ENCODE results near the gene GID8.

GID8 gene

DNA sequence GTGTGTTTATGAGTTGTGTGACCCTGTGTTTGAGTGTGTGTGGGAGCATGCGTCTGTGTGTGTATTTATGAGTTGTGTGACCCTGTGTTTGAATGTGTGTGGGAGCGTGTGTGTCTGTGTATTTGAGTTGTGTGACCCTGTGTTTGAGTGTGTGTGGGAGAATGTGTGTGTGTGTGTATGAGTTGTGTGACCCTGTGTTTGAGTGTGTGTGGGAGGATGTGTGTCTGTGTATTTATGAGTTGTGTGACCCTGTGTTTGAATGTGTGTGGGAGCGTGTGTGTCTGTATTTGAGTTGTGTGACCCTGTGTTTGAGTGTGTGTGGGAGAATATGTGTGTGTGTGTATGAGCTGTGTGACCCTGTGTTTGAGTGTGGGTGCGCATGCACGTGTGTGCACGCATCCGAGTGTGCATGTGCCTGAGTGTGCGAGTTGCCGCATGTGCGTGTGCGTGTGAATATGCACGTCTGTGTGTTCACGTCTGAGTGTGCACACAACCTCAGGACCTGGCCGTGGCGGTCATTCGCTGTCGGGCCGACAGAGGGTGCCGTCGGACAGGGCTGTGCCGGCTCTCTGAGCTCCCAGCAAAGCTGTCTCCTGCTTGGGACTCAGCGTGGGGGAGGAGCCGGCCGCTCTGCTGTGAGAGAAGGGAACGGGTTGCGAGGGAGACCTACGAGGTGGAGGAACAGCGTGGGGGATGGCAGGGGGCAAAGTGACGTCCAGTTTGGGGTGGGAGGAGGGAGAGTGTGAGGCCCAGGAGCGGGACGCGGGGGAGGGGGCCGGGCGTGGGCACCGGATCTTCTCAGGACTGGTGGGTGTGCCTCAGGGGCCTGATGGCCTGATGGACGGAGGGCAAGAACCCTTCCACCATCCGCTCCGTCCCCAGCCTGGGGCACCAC lies 34.2 kb downstream of the GID8 start:
- DNase-seq = peak; percentile 89

DNA sequence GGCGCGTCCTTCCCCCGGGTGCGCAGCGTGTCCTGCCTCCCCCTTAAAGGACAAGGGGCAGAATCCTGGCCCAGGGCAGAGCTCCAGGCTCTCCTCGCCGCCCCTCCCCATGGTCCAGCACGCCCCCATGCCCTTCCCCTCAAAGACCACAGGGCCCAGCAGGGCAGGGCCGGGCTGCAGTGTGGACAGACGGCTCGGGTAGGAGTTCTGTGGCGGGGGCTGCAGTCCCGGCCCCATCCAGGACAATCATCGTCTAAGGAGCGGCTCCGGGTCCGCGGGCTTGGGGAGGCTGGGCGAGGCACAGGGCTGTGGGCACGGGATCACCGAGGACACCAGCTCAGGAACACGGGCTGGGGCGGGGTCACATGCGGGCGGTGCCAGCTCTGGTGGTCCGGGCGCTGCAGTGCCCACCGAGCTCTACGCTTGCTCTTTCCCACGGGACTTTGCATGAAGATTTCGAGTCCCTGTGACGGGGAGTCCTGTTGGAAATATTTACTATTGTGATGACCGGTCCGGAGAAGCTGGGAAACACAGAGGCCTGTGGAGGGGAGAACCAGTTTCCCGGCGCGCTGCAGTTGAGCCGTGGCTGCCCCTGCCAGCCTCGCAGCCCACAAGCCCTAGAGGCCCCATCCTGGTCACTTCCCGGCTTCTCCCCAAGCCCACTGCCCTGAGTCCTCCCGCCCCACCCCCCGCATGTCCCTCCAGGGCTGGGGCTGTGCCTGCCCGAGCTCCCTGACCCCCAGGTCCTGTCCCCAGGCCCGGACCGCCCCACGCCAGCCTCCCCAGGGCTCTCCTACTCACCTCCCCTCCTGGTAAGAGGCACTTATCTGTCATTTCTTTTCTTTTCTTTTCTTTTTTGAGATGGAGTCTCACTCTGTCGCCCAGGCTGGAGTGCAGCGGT lies 35.1 kb downstream of the GID8 start:
- no peak for DNase-seq

GRCh38 chr20:62975251-62975760 lies 37.4 kb downstream of the GID8 start:
- no peak for DNase-seq

GRCh38 chr20:62975812-62976508 lies 38.0 kb downstream of the GID8 start:
- DNase-seq = no peak

GRCh38 chr20:62976886-62977285 lies 38.9 kb downstream of the GID8 start:
- no peak for DNase-seq

DNA sequence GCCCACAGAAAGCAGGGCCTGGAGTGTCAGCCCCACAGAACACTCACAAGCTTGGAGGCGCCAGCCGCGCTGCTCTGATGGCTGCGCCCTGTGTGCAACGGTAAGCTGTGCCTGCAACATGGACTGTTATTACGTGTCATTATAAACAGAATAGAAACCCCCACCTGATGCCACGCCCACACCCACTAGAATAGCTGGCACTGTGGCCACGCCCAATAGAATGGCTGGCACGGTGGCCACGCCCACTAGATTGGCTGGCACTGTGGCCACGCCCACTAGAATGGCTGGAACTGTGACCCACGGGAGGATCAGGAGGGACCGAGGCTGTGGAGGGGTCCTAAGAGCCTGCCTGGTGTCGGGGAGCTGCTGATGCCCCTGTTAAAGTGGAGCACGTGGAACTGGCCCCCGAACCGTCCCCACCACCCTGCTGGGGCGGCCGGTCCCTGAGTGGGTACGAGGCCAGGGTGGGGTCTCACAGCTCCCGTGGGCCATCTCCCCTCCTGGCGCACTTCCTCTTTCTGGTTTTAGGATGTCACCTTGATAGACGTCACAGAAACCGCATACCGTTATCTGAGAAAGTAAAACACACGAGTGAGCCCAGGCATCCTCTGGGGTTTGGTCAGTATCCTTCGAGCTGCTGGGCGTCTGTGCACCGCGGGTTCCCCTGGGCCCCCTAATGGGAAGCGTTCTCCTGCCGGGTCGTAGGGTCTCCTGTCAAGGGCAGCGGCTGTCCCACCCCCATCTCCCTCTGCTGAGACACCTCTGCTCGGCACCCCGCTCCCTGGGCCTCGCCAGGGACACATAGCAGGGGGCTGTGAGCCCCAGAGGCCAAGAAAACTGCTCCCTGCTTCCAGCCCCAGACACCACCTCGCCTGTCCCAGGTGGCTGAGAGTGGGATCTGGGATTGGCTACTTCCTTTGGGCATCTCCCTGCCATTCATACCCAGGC lies 39.9 kb downstream of the GID8 start:
- DNase-seq = no peak

- DNase-seq = no peak
Observed at GRCh38 chr20:62978561-62978943, 40.6 kb downstream of the GID8 start.

DNA sequence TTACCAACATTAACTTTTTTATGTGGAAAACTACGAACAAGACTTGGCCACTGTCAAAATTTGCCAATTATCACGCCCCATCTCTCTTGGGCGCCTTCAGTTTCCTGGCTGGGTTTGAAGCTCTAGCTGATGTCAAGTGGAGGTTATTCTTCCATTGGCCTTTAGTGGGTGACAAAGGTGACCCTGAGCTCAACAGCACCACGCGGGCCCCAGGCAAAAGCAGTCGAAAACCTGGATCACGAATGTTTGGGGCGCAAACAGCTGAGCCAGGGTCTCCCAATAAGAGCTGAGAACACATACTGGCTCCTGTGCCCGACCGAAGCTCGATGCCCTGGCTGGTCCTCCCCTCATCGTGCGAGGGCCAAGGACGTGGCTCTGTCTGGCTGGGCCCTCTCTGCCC lies 41.4 kb downstream of the GID8 start:
- no peak for DNase-seq

GRCh38 chr20:62979876-62980373 lies 42.0 kb downstream of the GID8 start:
- DNase-seq = no peak

- no peak for DNase-seq
Observed at GRCh38 chr20:62980380-62980960, 42.5 kb downstream of the GID8 start.

GRCh38 chr20:62980970-62981369 lies 43.0 kb downstream of the GID8 start:
- DNase-seq = no peak

- DNase-seq = no peak
Observed at GRCh38 chr20:62982124-62983075, 44.5 kb downstream of the GID8 start.

GRCh38 chr20:62983210-62983609 lies 45.3 kb downstream of the GID8 start:
- no peak for DNase-seq

DNA sequence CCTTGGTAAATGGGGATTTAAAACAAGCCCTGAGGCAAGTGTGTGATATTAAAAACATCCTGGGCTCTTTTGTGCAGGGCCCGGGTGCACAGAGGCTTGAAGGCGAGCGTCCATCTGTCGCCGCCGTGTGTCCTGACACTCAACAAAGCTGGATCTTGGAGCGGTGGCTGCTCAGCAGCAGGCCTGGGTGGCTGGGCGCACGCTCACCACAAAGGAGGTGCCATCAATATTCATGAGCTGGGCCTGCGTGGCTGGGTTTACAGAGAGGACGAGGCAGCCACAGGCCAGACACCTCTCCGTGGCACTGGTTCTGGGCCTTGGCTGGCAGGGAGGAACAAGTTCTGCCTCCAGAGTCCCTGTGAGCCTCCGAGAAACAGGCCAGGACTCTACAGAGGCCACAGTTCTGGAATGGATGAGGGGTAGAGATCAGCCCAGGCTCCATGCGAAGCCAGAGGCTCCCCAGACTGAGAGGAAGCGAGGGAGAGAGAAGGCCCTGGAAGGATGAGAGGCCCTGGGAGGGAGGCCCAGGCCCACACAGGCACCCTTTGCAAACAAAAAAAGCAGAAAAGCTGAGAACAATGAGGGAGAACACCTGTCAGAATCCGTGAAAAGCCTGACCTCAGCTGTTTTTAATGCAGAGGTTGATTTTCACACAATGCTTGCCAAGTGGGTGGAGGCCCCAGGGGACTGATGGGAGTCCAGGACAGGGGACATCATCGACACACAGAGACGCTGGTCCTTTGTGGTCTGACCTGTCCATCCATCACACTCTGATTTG lies 46.9 kb downstream of the GID8 start:
- no peak for DNase-seq

GRCh38 chr20:62985444-62985778 lies 47.5 kb downstream of the GID8 start:
- DNase-seq = no peak

- DNase-seq = no peak
Observed at GRCh38 chr20:62986257-62986800, 48.4 kb downstream of the GID8 start.

DNA sequence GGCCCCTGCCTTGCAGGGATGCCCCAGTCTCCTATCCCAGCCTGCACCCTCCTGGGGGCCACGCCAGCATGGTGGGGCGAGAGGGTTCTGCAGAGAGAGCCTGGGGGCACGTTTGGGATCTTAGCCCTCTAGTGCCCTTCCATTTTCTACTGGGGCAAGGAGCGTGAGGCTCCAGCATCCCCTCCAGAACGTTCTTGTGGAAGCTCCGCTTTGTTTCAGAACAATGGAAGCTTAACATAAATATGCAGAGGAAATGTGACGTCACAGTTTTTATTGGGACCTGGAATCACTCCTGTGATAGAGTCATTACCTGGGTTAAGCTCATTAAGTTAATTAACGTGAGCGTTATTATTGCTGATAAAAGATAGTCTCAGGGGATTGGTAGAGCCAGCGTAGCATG lies 49.2 kb downstream of the GID8 start:
- DNase-seq = no peak

DNA sequence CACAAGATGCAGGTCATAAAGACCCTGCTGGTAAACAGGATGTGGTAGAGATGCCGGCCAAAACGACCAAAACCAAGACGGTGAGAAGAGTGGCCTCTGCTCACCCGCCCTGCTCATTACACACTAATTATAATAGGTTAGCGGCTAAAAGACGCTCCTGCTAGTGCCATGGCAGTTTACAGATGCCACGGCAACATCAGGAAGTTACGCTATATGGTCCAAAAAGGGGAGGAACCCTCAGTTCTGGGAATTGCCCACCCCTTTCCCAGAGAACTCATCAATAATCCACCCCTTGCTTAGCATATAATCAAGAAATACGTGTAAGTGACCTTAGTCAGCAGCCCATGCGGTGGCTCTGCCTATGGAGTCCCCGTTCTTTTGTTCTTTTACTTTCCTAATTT lies 51.3 kb downstream of the GID8 start:
- DNase-seq = no peak

DNA sequence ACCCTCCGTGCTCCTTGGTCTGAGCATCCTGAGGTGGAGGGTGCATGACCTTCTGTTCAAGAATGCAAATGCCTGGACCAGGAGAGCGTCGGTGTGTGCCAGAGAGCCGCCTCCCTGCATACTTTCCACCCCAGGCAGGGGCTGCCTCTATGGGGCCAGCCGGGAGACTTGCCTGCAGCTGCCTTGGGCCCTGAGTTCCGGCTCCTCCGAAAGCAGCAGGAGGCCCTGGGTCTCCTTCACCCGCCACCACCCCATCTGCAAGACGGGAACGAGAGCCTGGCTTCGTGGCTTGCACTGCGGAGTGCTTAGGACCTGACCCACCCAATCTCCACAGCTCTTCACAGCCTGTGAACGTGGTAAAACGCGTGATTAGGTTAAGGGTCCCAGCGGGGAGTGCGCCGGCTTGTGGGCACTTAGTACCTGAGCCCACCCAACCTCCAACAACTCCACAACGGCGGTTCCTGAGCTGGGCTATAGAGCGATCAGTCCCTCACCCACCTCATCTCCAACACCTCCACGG lies 52.4 kb downstream of the GID8 start:
- no peak for DNase-seq
